Lower lobe of right lung (tissue), 2 donors: ENCODE measurements around the gene MYRF. TPM values are rescaled to one million over a fixed set of nuclear protein-coding genes. Genes with fewer than 3 reads are reported as not detected.
A peak's percentile ranks its signal among the peaks of the same experiment; 100 is the strongest.

Source experiments
- ATAC-seq, 2 donors: fragments of 200-7000 bp; cut with Tn5 transposase; one replicate each; pipeline ENCODE4 v1.9.1; 2020 to 2022; ENCODE audit warnings: mild to moderate bottlenecking in 2 of 2, moderate library complexity in 2 of 2
- DNase-seq: peaks from one replicate; pipeline ENCODE4 v3.0.0-alpha.2; 2020
- H3K27ac ChIP-seq: fragments of 200-600 bp; one replicate; pipeline ENCODE4 v1.8.0; 2022
- H3K27me3 ChIP-seq: fragments of 200-600 bp; one replicate; pipeline ENCODE4 v1.8.0; 2022; ENCODE audit warnings: low read depth
- H3K36me3 ChIP-seq: fragments of 200-600 bp; one replicate; pipeline ENCODE4 v1.8.0; 2022; ENCODE audit warnings: mild to moderate bottlenecking
- H3K4me1 ChIP-seq: fragments of 200-600 bp; one replicate; pipeline ENCODE4 v1.8.0; 2022
- H3K4me3 ChIP-seq: fragments of 200-600 bp; one replicate; pipeline ENCODE4 v1.8.0; 2022; ENCODE audit warnings: mild to moderate bottlenecking
- H3K9me3 ChIP-seq: fragments of 200-600 bp; one replicate; pipeline ENCODE4 v1.8.0; 2022
- intact Hi-C: fragments of 100-400 bp; cut with DNase I; formaldehyde crosslinking; loops from one replicate; pipeline ENCODE4 v1.11.0; 2022
- total RNA-seq: library from RNA; stranded (reverse); fragmentation: NEBNext Ultra II Directional; extraction: Animal tissue kit (Norgen Biotek cat#: 25700); gene quantifications from one replicate; pipeline ENCODE4 v1.2.1, GENCODE V29; 2021
- TF ChIP-seq, protein P1 (sequence below): fragments of 200-600 bp; IDR thresholded peaks from one replicate; pipeline ENCODE4 v1.8.0; 2022; ENCODE audit warnings: antibody characterized with exemption, mild to moderate bottlenecking
- donor health status: DM: no; HTN: yes; CAD: no; lungs with severe emphysema.

The MYRF gene
- total RNA-seq, 1 donor from 2014 or later: 37.9 TPM

DNA sequence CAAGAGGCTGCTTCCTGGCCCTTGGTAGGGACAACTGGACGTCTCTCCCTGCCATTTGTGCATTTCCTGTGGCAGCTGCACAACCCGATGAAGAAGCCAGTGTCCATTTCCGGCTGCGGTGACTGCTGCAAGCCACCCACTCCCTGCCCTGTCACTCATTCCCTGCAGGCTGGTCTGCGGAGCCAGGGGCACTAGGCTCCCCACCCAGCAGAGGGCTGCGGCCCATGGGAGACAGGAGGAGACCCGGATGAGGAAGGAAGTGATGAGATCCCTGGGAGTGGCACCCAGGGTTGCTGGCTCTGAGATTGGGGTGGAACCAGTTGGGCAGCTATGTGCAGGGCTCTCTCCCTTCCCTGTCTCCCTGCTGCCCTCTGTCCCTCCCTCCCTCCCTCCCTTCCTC is 10.0 kb upstream of the MYRF start:
- TF ChIP-seq, protein P1, sequence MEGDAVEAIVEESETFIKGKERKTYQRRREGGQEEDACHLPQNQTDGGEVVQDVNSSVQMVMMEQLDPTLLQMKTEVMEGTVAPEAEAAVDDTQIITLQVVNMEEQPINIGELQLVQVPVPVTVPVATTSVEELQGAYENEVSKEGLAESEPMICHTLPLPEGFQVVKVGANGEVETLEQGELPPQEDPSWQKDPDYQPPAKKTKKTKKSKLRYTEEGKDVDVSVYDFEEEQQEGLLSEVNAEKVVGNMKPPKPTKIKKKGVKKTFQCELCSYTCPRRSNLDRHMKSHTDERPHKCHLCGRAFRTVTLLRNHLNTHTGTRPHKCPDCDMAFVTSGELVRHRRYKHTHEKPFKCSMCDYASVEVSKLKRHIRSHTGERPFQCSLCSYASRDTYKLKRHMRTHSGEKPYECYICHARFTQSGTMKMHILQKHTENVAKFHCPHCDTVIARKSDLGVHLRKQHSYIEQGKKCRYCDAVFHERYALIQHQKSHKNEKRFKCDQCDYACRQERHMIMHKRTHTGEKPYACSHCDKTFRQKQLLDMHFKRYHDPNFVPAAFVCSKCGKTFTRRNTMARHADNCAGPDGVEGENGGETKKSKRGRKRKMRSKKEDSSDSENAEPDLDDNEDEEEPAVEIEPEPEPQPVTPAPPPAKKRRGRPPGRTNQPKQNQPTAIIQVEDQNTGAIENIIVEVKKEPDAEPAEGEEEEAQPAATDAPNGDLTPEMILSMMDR: no peak
- Histone ChIP-seq H3K27ac (no peak overlapping the region), H3K27me3 (no peaks in the 10 kb centered on the region), H3K4me3 (no peak overlapping the region), H3K4me1 (peaks cover under 1% of the 10 kb centered on the region), H3K9me3 (no peaks in the 10 kb centered on the region), H3K36me3 (peaks cover 9% of the 10 kb centered on the region)
- DNase-seq (peak; percentile 79), ATAC-seq (peak; percentile 30 to 78)
- intact Hi-C loops: no loop called here

DNA sequence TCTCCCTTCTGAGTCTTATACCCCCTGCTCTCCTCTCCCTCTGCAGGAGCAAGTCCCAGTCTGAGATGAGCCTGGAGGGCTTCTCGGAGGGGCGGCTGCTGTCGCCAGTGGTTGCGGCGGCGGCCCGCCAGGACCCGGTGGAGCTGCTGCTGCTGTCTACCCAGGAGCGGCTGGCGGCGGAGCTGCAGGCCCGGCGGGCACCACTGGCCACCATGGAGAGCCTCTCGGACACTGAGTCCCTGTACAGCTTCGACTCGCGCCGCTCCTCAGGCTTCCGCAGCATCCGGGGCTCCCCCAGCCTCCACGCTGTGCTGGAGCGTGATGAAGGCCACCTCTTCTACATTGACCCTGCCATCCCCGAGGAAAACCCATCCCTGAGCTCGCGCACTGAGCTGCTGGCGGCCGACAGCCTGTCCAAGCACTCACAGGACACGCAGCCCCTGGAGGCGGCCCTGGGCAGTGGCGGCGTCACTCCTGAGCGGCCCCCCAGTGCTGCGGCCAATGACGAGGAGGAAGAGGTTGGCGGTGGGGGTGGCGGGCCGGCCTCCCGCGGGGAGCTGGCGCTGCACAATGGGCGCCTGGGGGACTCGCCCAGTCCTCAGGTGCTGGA is 8.8 kb upstream of the MYRF start:
- no peak for ATAC-seq
- Histone ChIP-seq H3K4me3 (no peak overlapping the region), H3K36me3 (peaks cover 4% of the 10 kb centered on the region), H3K27ac (no peak overlapping the region), H3K9me3 (no peaks in the 10 kb centered on the region), H3K4me1 (peaks cover 7% of the 10 kb centered on the region), H3K27me3 (no peaks in the 10 kb centered on the region)
- TF ChIP-seq, protein P1: no peak
- intact Hi-C loops: no loop called here
- DNase-seq: no peak

DNA sequence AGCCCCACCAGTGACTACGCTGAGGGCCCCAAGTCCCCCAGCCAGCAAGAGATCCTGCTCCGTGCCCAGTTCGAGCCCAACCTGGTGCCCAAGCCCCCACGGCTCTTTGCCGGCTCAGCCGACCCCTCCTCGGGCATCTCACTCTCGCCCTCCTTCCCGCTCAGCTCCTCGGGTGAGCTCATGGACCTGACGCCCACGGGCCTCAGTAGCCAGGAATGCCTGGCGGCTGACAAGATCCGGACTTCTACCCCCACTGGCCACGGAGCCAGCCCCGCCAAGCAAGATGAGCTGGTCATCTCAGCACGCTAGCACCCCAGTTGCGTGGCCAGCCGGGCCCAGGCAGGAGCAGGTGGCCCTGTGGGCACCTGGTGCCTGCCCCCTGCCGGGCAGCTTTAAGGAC is 8.3 kb upstream of the MYRF start:
- no peak overlapping the region for H3K27ac ChIP-seq
- TF ChIP-seq, protein P1: no peak
- H3K36me3 ChIP-seq: peaks cover 4% of the 10 kb centered on the region
- peaks cover 7% of the 10 kb centered on the region for H3K4me1 ChIP-seq
- peaks cover 6% of the 10 kb centered on the region for H3K27me3 ChIP-seq
- ATAC-seq (no peak), DNase-seq (no peak)
- no peaks in the 10 kb centered on the region for H3K9me3 ChIP-seq
- no peak overlapping the region for H3K4me3 ChIP-seq
- intact Hi-C loops: no loop called here

DNA sequence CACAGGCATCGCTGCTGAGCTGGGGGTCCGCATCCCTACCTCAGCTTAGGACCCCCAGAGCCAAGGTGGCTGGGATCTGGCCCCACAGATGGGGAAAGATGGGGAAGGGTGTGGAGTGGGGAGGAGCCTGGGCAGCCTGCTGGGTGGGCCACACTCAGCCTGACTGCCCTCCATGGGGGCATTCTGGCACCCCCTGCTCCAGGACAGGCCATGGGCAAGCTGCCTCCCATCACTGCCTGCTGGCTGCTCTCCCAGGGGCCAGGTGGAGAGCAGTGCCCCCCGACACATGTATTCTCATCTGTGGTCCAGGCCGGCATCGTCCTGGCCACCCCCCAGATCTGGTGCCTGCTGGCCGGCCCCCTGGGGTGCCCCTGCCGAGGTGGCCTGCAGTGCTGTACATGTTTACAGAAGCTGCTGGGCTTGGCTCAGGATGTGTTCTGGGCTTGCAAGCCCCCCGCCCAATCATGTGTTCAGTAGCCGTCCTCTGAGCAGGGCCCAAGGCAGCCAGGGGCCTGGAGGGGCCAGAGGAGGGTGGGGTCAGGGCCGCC is 7.8 kb upstream of the MYRF start:
- DNase-seq (no peak), ATAC-seq (no peak)
- intact Hi-C loops: no loop called here
- peaks cover 8% of the 10 kb centered on the region for H3K27me3 ChIP-seq
- H3K4me3 ChIP-seq: no peak overlapping the region
- H3K4me1 ChIP-seq: peaks cover 7% of the 10 kb centered on the region
- no peaks in the 10 kb centered on the region for H3K9me3 ChIP-seq
- TF ChIP-seq, protein P1: no peak
- H3K36me3 ChIP-seq: peaks cover 4% of the 10 kb centered on the region
- no peak overlapping the region for H3K27ac ChIP-seq

DNA sequence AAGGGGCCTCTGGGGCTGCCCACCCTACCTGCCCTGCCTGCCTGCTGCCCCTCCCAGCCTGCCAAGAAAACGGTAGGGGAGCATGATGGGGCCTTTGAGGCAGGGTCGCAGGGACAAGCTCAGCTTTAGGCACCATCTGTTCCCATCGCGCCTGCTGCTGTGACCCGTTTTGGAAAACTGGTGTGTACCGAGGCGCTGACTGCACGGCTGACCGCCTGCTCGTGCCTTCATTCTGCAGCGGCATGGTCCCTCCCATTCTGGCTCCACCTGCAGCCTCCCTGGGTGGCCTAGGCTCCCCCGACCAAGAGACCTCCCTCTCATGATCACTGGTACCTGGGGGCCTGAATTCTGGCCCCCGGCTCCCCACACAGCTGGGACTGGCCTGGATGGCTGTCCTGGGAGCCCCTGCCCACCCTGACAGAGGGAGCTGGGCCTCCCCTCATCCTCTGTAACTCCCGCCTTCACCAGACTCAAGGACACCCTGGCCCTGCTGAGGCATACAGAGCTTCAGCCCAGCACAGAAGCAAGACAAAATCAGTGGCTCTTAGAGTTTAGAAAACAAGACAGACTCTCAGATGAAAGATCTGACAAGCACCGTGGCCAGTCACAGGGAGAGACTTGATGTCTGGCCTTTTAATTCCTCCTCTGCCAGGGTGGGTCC is 6.5 kb upstream of the MYRF start:
- Histone ChIP-seq H3K4me3 (no peak overlapping the region), H3K4me1 (peaks cover 7% of the 10 kb centered on the region), H3K27me3 (peaks cover 8% of the 10 kb centered on the region), H3K9me3 (no peaks in the 10 kb centered on the region), H3K36me3 (peaks cover 4% of the 10 kb centered on the region), H3K27ac (no peak overlapping the region)
- DNase-seq: no peak
- ATAC-seq: no peak
- intact Hi-C loops: no loop called here
- TF ChIP-seq, protein P1: no peak
